Keratinocyte (primary cell): ENCODE measurements around the gene SWT1. TPM values are rescaled to one million over a fixed set of nuclear protein-coding genes. Genes with fewer than 3 reads are reported as not detected.
A peak's percentile ranks its signal among the peaks of the same experiment; 100 is the strongest.

Experiments used
- DNase-seq: peaks from one replicate; pipeline ENCODE4 v3.0.0-alpha.2; 2011; ENCODE audit warnings: low read depth, missing footprints, low spot score
- FAIRE-seq: peaks from 2 replicates; lab custom pipeline; 2011; peaks lifted over from hg19 to GRCh38; lab: Jason Lieb, UNC
- H2AFZ ChIP-seq: 2 replicates; pipeline ENCODE4 v1.6.0; 2012; ENCODE audit warnings: low read length, control low read depth, inconsistent platforms; ENCODE audit not compliant: control insufficient read depth
- H3K27ac ChIP-seq: 2 replicates; pipeline ENCODE4 v1.5.1; 2011; ENCODE audit warnings: low read length; ENCODE audit not compliant: control insufficient read depth, insufficient read depth
- H3K27me3 ChIP-seq: 3 replicates; pipeline ENCODE4 v1.6.0; 2011; ENCODE audit warnings: low read length; ENCODE audit not compliant: control insufficient read depth, insufficient read depth; ENCODE audit errors: extremely low read depth
- H3K36me3 ChIP-seq, 2 experiments: 2 replicates in 1 of 2; 3 replicates in 1 of 2; pipeline ENCODE4 v1.5.1; 2011; ENCODE audit warnings: low read length in 2 of 2, mild to moderate bottlenecking in 1 of 2; ENCODE audit not compliant: control insufficient read depth in 2 of 2, insufficient read depth in 2 of 2; ENCODE audit errors: extremely low read depth in 1 of 2
- H3K4me1 ChIP-seq: 3 replicates; pipeline ENCODE4 v1.5.1; 2011; ENCODE audit warnings: low read length; ENCODE audit not compliant: control insufficient read depth, insufficient read depth; ENCODE audit errors: extremely low read depth
- H3K4me2 ChIP-seq: 3 replicates; pipeline ENCODE4 v1.6.0; 2011; ENCODE audit warnings: low read depth, low read length; ENCODE audit not compliant: control insufficient read depth, insufficient read depth; ENCODE audit errors: extremely low read depth
- H3K4me3 ChIP-seq, 3 experiments: fragments of 200-600 bp in 1 of 3; sonication (generic) in 1 of 3; 2 replicates in 2 of 3; 3 replicates in 1 of 3; pipeline ENCODE4 v1.5.1; 2011 to 2016; ENCODE audit warnings: low read length in 3 of 3, mild to moderate bottlenecking in 3 of 3, control low read depth in 2 of 3, inconsistent platforms in 1 of 3, low read depth in 1 of 3, mixed read lengths in 1 of 3, mixed run types in 1 of 3, moderate library complexity in 1 of 3; ENCODE audit not compliant: control insufficient read depth in 2 of 3, insufficient read depth in 2 of 3; ENCODE audit errors: extremely low read depth in 1 of 3
- H3K79me2 ChIP-seq: 2 replicates; pipeline ENCODE4 v1.6.0; 2012; ENCODE audit warnings: low read length; ENCODE audit not compliant: control insufficient read depth, insufficient read depth
- H3K9ac ChIP-seq: 3 replicates; pipeline ENCODE4 v1.6.0; 2011; ENCODE audit warnings: low read length; ENCODE audit not compliant: control insufficient read depth, insufficient read depth; ENCODE audit errors: extremely low read depth
- H3K9me1 ChIP-seq: 3 replicates; pipeline ENCODE4 v1.6.0; 2011; ENCODE audit warnings: low read length; ENCODE audit not compliant: control insufficient read depth, insufficient read depth; ENCODE audit errors: extremely low read depth
- H3K9me3 ChIP-seq: 2 replicates; pipeline ENCODE4 v1.5.1; 2012; ENCODE audit warnings: low read depth, low read length; ENCODE audit not compliant: control insufficient read depth
- H4K20me1 ChIP-seq: 3 replicates; pipeline ENCODE4 v1.6.0; 2011; ENCODE audit warnings: low read length; ENCODE audit not compliant: control insufficient read depth, insufficient read depth; ENCODE audit errors: extremely low read depth
- CTCF ChIP-seq, 3 experiments: IDR thresholded peaks in 1 of 3; conservative IDR thresholded peaks in 1 of 3; optimal IDR thresholded peaks in 1 of 3; 2 replicates in 2 of 3; 3 replicates in 1 of 3; pipeline versions ENCODE3 to v1.5.1; 2011; ENCODE audit warnings: low read length in 3 of 3, mild to moderate bottlenecking in 3 of 3, moderate library complexity in 2 of 3, control low read depth in 1 of 3, inconsistent platforms in 1 of 3; ENCODE audit not compliant: insufficient read depth in 2 of 3; ENCODE audit errors: extremely low read depth in 1 of 3
- EZH2 ChIP-seq: IDR thresholded peaks from one replicate; pipeline ENCODE4 v1.6.1; 2012; ENCODE audit warnings: inconsistent platforms, mild to moderate bottlenecking, low read length, moderate library complexity
- dilution Hi-C: fragments of 300-500 bp; cut with MboI; formaldehyde crosslinking; loops from one replicate; pipeline ENCODE4 v1.7.0; 2020; ENCODE audit warnings: low sequenced_read_pairs; ENCODE audit not compliant: extremely low pct_ligation_motif_present
- polyA plus RNA-seq, 5 experiments: library from polyadenylated mRNA; depleted of rRNA in 3 of 5; stranded (reverse) in 3 of 5; stranded (forward) in 1 of 5; unstranded in 1 of 5; fragments of >200 nt; gene quantifications; 1 replicate in 1 of 5; 2 replicates in 3 of 5; 3 replicates in 1 of 5; pipeline versions ENCODE4 v1.2.1 to v1.2.3, GENCODE V29; 2011 to 2012; ENCODE audit warnings: missing spikeins in 2 of 5, low read depth in 1 of 5, low replicate concordance in 1 of 5

Gene SWT1
- polyA plus RNA-seq, 1 donor (not counting 4 experiments of a cell fraction or from before 2014, with no cell fraction given) = 2.9 TPM

DNA sequence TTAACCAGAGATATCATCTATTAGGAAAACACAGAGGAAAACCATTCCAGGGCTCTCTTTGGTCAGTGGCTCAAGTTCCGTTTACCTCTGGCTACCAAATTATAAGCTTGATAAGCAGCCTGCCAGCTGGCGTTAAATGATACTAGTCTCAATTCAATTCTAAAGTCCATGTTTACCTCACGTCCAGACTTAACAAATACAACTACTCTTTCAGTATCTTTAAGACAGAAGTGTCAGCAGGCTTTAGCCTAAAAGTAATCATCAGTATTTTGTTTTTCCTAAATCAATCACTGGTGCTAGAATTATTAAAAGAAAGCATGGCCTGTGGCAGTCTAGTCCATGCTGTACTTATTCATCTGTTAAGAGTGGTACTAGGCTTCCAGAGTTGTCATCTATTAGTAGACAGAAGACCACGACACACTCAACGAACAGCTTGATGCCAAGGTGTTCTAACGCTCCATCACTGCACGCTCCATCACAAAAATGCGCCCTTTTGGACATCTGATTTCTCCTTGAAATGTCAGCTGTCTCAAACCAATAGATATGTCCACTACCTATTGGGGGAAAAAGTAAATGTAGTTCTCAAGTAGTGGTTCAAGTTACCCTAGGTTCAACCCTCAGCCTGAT, 158.6 kb downstream of the SWT1 start:
- Histone ChIP-seq H3K79me2 (peaks cover 65% of the 10 kb centered on the region), H4K20me1 (peaks cover 25% of the 10 kb centered on the region), H2AFZ (no peak overlapping the region), H3K27ac (peak overlapping the region; percentile 95), H3K36me3 (peaks cover 1 to 4% of the 10 kb centered on the region in 2 experiments), H3K4me1 (peaks cover 39% of the 10 kb centered on the region), H3K27me3 (no peaks in the 10 kb centered on the region), H3K4me3 (peak overlapping the region; percentile 85 to 96 (median 93)), H3K9me3 (no peaks in the 10 kb centered on the region), H3K9ac (peak overlapping the region; percentile 97), H3K4me2 (peak overlapping the region; percentile 91), H3K9me1 (no peaks in the 10 kb centered on the region)
- dilution Hi-C loops = no loop called here
- FAIRE-seq (no peak), DNase-seq (no peak)
- TF ChIP-seq EZH2 (no peak), CTCF (optimal IDR thresholded peaks at IDR 0.05 in 1 of 3, IDR thresholded peaks at IDR 0.05 in 1 of 3, conservative IDR thresholded peaks at IDR 0.05 in 1 of 3; ENCODE audit: extremely low read depth in 1 of 3, insufficient read depth in 2 of 3, low read length in 3 of 3) (no peak)

GRCh38 chr1:185316163-185317033, 159.4 kb downstream of the SWT1 start:
- Histone ChIP-seq H3K4me1 (peaks cover 39% of the 10 kb centered on the region), H3K9ac (peak overlapping the region; percentile 97), H3K79me2 (peaks cover 57% of the 10 kb centered on the region), H3K27ac (peak overlapping the region; percentile 95), H3K4me2 (peak overlapping the region; percentile 91), H3K9me1 (no peaks in the 10 kb centered on the region), H3K36me3 (no peaks in the 10 kb centered on the region), H3K9me3 (no peaks in the 10 kb centered on the region), H2AFZ (peak overlapping the region; percentile 62), H3K4me3 (peak overlapping the region; percentile 85 to 96 (median 93)), H3K27me3 (no peaks in the 10 kb centered on the region), H4K20me1 (peaks cover 25% of the 10 kb centered on the region)
- dilution Hi-C loops = no loop called here
- TF ChIP-seq EZH2 = no peak
- no peak for TF ChIP-seq CTCF (optimal IDR thresholded peaks at IDR 0.05 in 1 of 3, IDR thresholded peaks at IDR 0.05 in 1 of 3, conservative IDR thresholded peaks at IDR 0.05 in 1 of 3; ENCODE audit: extremely low read depth in 1 of 3, insufficient read depth in 2 of 3, low read length in 3 of 3)
- FAIRE-seq (no peak), DNase-seq (no peak)
